ENCODE data around the gene TLCD1. TPM values are rescaled to one million over a fixed set of nuclear protein-coding genes. Genes with fewer than 3 reads are reported as not detected.
A peak's percentile ranks its signal among the peaks of the same experiment; 100 is the strongest.

TLCD1 gene
- total and polyA plus RNA-seq, 2 experiments from 2014 or later: 4.8 to 14.2 TPM

- peaks cover 60% of the 10 kb centered on the region for H3K79me2 ChIP-seq (ENCODE audit: insufficient read depth)
- no peaks in the 10 kb centered on the region for H3K27me3 ChIP-seq (replicated peaks; ENCODE audit: insufficient read depth)
- no peak overlapping the region for H3K4me2 ChIP-seq (ENCODE audit: unreplicated experiment)
- DNase-seq: no peak
- 0 out of 2 replicates have a peak, but pooled peaks cover 16% of the 10 kb centered on the region for H3F3A ChIP-seq (ENCODE audit: insufficient read depth)
- no peaks in the 10 kb centered on the region for H3K9me2 ChIP-seq (ENCODE audit: insufficient read depth)
- peaks cover 13% of the 10 kb centered on the region for H3K4me1 ChIP-seq (ENCODE audit: insufficient read depth)
- H3K4me3 ChIP-seq: no peak overlapping the region
- in situ Hi-C loops (cut with MboI): no loop called here
- no peak overlapping the region for H3K27ac ChIP-seq
- H2AFZ ChIP-seq: no peak overlapping the region
- no peak for TF ChIP-seq EZH2phosphoT487 (IDR thresholded peaks at IDR 0.05; ENCODE audit: insufficient read depth, low read depth)
- TF ChIP-seq EZH2 (IDR thresholded peaks at IDR 0.05; ENCODE audit: insufficient read depth, poor library complexity, severe bottlenecking): no peak
- H3K9ac ChIP-seq: no peak overlapping the region
- H3K9me3 ChIP-seq (ENCODE audit: low read depth): no peaks in the 10 kb centered on the region
- H4K20me1 ChIP-seq (ENCODE audit: insufficient read depth): no peaks in the 10 kb centered on the region
- WGBS, 2 experiments (ENCODE audit: low coverage in 1 of 2, low lambda C conversion rate in 2 of 2, missing lambda C conversion rate in 2 of 2): 89 to 96% methylated on average over 18 of the region's 18 CpGs
- H3K36me3 ChIP-seq (ENCODE audit: low read depth): peaks cover 4% of the 10 kb centered on the region; the same call in 1 of the 2 replicates
These were observed 22.0 kb upstream of the TLCD1 start for GRCh38 chr17:28747801-28748750.

DNA sequence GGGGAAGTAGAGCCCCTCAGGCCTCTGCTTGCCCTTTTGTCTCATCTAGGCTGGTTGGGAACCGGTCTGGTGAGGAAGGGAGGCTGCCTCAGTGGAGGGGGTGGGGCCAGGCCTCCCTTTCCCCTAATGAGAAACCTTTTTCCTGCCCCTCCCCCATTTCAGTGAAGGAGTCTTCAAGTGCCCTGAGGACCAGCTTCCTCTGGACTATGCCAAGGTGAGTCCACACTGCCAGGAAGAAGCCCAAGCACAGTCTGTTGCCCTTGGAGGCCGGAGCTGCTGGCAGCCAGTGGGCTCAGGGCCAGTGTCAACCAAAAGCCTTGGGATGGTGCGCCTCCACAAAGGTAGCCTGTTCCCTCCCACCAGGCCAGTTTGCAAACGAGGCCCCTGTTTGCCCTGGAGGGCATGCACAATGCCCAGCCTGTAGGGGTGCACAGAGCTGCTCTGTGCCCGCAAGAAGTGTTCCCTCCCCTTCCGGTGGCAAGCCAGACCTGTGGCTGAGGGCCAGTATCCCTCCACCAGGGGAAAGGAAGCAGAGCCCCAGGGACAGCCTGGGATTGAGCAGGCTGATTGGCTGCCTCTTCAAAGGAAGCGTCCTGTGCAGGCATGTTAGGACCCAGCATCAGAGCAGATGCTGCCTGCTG is 21.1 kb upstream of the TLCD1 start:
- in situ Hi-C loops (cut with MboI): no loop called here
- H3K9ac ChIP-seq: no peak overlapping the region
- peaks cover 21% of the 10 kb centered on the region for H3K4me1 ChIP-seq (ENCODE audit: insufficient read depth)
- no peaks in the 10 kb centered on the region for H3K27me3 ChIP-seq (replicated peaks; ENCODE audit: insufficient read depth)
- TF ChIP-seq EZH2phosphoT487 (IDR thresholded peaks at IDR 0.05; ENCODE audit: insufficient read depth, low read depth) (no peak), EZH2 (IDR thresholded peaks at IDR 0.05; ENCODE audit: insufficient read depth, poor library complexity, severe bottlenecking) (no peak)
- H3K4me3 ChIP-seq: no peak overlapping the region
- peaks cover 22% of the 10 kb centered on the region; the same call in 1 of the 2 replicates for H3F3A ChIP-seq (ENCODE audit: insufficient read depth)
- H3K79me2 ChIP-seq (ENCODE audit: insufficient read depth): peaks cover 60% of the 10 kb centered on the region
- H3K27ac ChIP-seq: no peak overlapping the region
- WGBS, 2 experiments (ENCODE audit: low coverage in 1 of 2, low lambda C conversion rate in 2 of 2, missing lambda C conversion rate in 2 of 2): 84 to 87% methylated on average over 7 of the region's 7 CpGs
- no peaks in the 10 kb centered on the region for H3K9me3 ChIP-seq (ENCODE audit: low read depth)
- H3K4me2 ChIP-seq (ENCODE audit: unreplicated experiment): no peak overlapping the region
- H4K20me1 ChIP-seq (ENCODE audit: insufficient read depth): no peaks in the 10 kb centered on the region
- H2AFZ ChIP-seq: no peak overlapping the region
- DNase-seq: no peak
- H3K36me3 ChIP-seq (ENCODE audit: low read depth): peaks cover 4% of the 10 kb centered on the region; the same call in 1 of the 2 replicates
- H3K9me2 ChIP-seq (ENCODE audit: insufficient read depth): no peaks in the 10 kb centered on the region

DNA sequence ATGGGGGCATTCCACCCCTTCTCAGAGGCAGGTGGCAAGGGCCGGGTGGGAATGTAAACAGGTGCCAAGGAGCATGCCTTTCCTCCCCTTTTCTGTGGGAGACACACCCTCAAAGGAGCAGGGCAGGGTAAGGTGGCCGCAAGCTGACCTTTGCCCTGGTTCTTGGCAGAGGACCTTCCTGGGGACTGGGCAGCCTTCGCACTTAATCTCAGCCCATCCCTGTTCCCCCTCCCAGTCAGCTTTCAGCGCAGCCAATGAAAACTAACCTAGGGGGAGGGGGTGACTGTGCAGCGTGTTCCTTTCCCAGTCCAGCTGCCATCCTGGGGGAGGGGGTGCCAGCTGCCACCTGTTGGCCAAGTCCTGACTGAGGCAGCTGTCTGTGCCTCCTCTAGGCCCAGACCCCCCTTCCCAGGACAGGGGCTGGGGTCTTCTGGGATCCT is 20.6 kb upstream of the TLCD1 start:
- peaks cover 24% of the 10 kb centered on the region; the same call in 1 of the 2 replicates for H3F3A ChIP-seq (ENCODE audit: insufficient read depth)
- in situ Hi-C loops (cut with MboI): no loop called here
- H3K36me3 ChIP-seq (ENCODE audit: low read depth): peaks cover under 1% of the 10 kb centered on the region; the same call in 1 of the 2 replicates
- no peak overlapping the region for H3K4me3 ChIP-seq
- H3K27ac ChIP-seq: no peak overlapping the region
- no peaks in the 10 kb centered on the region for H4K20me1 ChIP-seq (ENCODE audit: insufficient read depth)
- H3K79me2 ChIP-seq (ENCODE audit: insufficient read depth): peaks cover 60% of the 10 kb centered on the region
- peaks cover 21% of the 10 kb centered on the region for H3K4me1 ChIP-seq (ENCODE audit: insufficient read depth)
- H3K27me3 ChIP-seq (replicated peaks; ENCODE audit: insufficient read depth): no peaks in the 10 kb centered on the region
- WGBS, 2 experiments (ENCODE audit: low coverage in 1 of 2, low lambda C conversion rate in 2 of 2, missing lambda C conversion rate in 2 of 2): 92% methylated on average over 5 of the region's 5 CpGs
- H2AFZ ChIP-seq: no peak overlapping the region
- TF ChIP-seq EZH2 (IDR thresholded peaks at IDR 0.05; ENCODE audit: insufficient read depth, poor library complexity, severe bottlenecking): no peak
- no peak for TF ChIP-seq EZH2phosphoT487 (IDR thresholded peaks at IDR 0.05; ENCODE audit: insufficient read depth, low read depth)
- peak overlapping the region; percentile 90 for H3K4me2 ChIP-seq (ENCODE audit: unreplicated experiment)
- H3K9me3 ChIP-seq (ENCODE audit: low read depth): no peaks in the 10 kb centered on the region
- no peak overlapping the region for H3K9ac ChIP-seq
- H3K9me2 ChIP-seq (ENCODE audit: insufficient read depth): no peaks in the 10 kb centered on the region
- DNase-seq: no peak

DNA sequence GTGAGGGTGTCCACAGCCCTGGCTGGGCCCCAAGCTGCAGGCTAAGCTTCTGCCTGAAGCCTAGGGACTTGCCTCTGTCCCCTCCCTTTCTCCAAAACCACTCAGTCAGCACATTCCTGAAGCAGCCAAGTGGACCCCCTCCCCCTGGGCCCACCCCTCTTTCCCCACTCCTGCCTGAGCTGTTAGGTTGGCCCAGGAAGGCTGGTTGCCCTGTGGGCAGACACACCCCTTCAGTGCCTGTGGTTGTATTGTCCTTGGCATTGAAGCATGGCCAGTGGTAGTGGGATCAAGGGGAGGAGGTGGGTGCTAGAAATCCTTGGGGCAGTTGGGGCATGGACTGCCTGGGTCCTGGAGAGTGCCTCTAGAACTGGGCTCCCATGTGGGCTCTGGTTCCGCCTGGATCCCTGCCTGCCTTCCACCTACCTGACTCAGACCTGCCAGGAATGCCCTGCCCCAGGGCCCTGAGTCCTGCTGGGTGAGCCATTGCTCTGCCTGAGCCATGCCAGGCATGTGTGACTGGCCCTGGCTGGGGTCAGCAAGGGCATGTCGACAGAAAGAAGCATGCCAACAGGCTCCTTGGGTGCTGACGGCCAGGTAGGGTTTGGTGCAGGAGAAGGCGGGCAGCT is 19.9 kb upstream of the TLCD1 start:
- Histone ChIP-seq H3K4me1 (ENCODE audit: insufficient read depth) (peaks cover 21% of the 10 kb centered on the region), H3F3A (ENCODE audit: insufficient read depth) (peaks cover 21% of the 10 kb centered on the region; the same call in 1 of the 2 replicates), H3K9me2 (ENCODE audit: insufficient read depth) (no peaks in the 10 kb centered on the region), H4K20me1 (ENCODE audit: insufficient read depth) (no peaks in the 10 kb centered on the region), H3K4me2 (ENCODE audit: unreplicated experiment) (peak overlapping the region; percentile 90), H3K4me3 (peak overlapping the region; percentile 86), H3K27ac (0 out of 2 replicates have a peak overlapping the region, but pooled peaks have one; percentile 0), H3K79me2 (ENCODE audit: insufficient read depth) (peaks cover 54% of the 10 kb centered on the region), H3K36me3 (ENCODE audit: low read depth) (no peaks in the 10 kb centered on the region; the same call in 1 of the 2 replicates), H3K9ac (peak overlapping the region; percentile 91), H3K27me3 (replicated peaks; ENCODE audit: insufficient read depth) (no peaks in the 10 kb centered on the region), H3K9me3 (ENCODE audit: low read depth) (no peaks in the 10 kb centered on the region), H2AFZ (no peak overlapping the region)
- TF ChIP-seq EZH2 (IDR thresholded peaks at IDR 0.05; ENCODE audit: insufficient read depth, poor library complexity, severe bottlenecking) (no peak), EZH2phosphoT487 (IDR thresholded peaks at IDR 0.05; ENCODE audit: insufficient read depth, low read depth) (no peak)
- peak; percentile 74 for DNase-seq
- in situ Hi-C loops (cut with MboI): no loop called here
- 83 to 88% methylated on average over 4 of the region's 4 CpGs for WGBS, 2 experiments (ENCODE audit: low coverage in 1 of 2, low lambda C conversion rate in 2 of 2, missing lambda C conversion rate in 2 of 2)

Data from GM23248 (cell line).